SU-DHL-6 (cell line): ENCODE measurements around the gene CHRNA4.

Source experiments
- H2AFZ ChIP-seq: fragments of 200-600 bp; sonication (generic); 2 replicates; pipeline ENCODE4 v1.6.1; 2014; ENCODE audit warnings: low read depth, mild to moderate bottlenecking, moderate library complexity, mixed read lengths, antibody characterized with exemption, low read length; ENCODE audit not compliant: severe bottlenecking
- H3F3A ChIP-seq: fragments of 200-600 bp; shearing (Covaris generic); 2 replicates; pipeline ENCODE4 v1.6.0; 2016; ENCODE audit warnings: antibody characterized with exemption, mild to moderate bottlenecking; ENCODE audit not compliant: insufficient read depth
- H3K27ac ChIP-seq: fragments of 200-600 bp; sonication (generic); 2 replicates; pipeline ENCODE4 v1.5.1; 2016; ENCODE audit warnings: low read depth, mild to moderate bottlenecking, low read length, moderate library complexity, mixed read lengths
- H3K27me3 ChIP-seq: fragments of 200-600 bp; sonication (generic), shearing (Covaris generic); 2 replicates; pipeline ENCODE4 v1.6.0; 2014; ENCODE audit warnings: mild to moderate bottlenecking, low read length
- H3K36me3 ChIP-seq: fragments of 200-600 bp; sonication (generic); 2 replicates; pipeline ENCODE4 v1.6.1; 2014; ENCODE audit warnings: mild to moderate bottlenecking, low read length, mixed read lengths
- H3K4me2 ChIP-seq: fragments of 300-600, 200-600 bp; shearing (Covaris generic), sonication (generic); 2 replicates; pipeline ENCODE4 v1.6.0; 2014; ENCODE audit warnings: low read length, low read depth, mild to moderate bottlenecking; ENCODE audit not compliant: poor library complexity, severe bottlenecking
- H3K4me3 ChIP-seq: fragments of 200-600 bp; sonication (generic); 2 replicates; pipeline ENCODE4 v1.5.1; 2014; ENCODE audit warnings: antibody characterized with exemption, low read length, mild to moderate bottlenecking, mixed read lengths; ENCODE audit not compliant: insufficient read depth, poor library complexity, severe bottlenecking
- H3K79me2 ChIP-seq: fragments of 200-600 bp; sonication (generic); 2 replicates; pipeline ENCODE4 v1.6.1; 2014; ENCODE audit warnings: mild to moderate bottlenecking, low read length, moderate library complexity; ENCODE audit not compliant: insufficient read depth
- H3K9ac ChIP-seq: fragments of 200-600 bp; sonication (generic); 2 replicates; pipeline ENCODE4 v1.7.0; 2014; ENCODE audit warnings: mild to moderate bottlenecking, low read length
- H3K9me2 ChIP-seq: fragments of 200-600 bp; sonication (generic); replicated peaks from 2 replicates; pipeline ENCODE4 v1.6.1; 2014; ENCODE audit warnings: low read length; ENCODE audit not compliant: insufficient read depth
- H3K9me3 ChIP-seq: fragments of 200-600 bp; sonication (generic); 2 replicates; pipeline ENCODE4 v1.6.1; 2014; ENCODE audit warnings: low read length, mixed read lengths; ENCODE audit not compliant: insufficient read depth
- H4K20me1 ChIP-seq: fragments of 200-600 bp; sonication (generic); 2 replicates; pipeline ENCODE4 v1.6.1; 2014; ENCODE audit warnings: low read depth, mild to moderate bottlenecking, antibody characterized with exemption, low read length, moderate library complexity, mixed read lengths
- EZH2phosphoT487 ChIP-seq: fragments of 200-600 bp; sonication (generic), shearing (Covaris generic); conservative IDR thresholded peaks from 2 replicates; pipeline ENCODE4 v1.6.1; 2018; ENCODE audit warnings: mild to moderate bottlenecking, antibody characterized with exemption, low read length, moderate library complexity, mixed read lengths
- TF ChIP-seq, protein P1 (sequence below): fragments of 200-600 bp; sonication (generic); IDR thresholded peaks from one replicate; pipeline ENCODE4 v1.5.1; 2017; ENCODE audit warnings: antibody characterized with exemption, mild to moderate bottlenecking, low read length, moderate library complexity; ENCODE audit not compliant: insufficient read depth, poor library complexity, severe bottlenecking

Gene CHRNA4

DNA sequence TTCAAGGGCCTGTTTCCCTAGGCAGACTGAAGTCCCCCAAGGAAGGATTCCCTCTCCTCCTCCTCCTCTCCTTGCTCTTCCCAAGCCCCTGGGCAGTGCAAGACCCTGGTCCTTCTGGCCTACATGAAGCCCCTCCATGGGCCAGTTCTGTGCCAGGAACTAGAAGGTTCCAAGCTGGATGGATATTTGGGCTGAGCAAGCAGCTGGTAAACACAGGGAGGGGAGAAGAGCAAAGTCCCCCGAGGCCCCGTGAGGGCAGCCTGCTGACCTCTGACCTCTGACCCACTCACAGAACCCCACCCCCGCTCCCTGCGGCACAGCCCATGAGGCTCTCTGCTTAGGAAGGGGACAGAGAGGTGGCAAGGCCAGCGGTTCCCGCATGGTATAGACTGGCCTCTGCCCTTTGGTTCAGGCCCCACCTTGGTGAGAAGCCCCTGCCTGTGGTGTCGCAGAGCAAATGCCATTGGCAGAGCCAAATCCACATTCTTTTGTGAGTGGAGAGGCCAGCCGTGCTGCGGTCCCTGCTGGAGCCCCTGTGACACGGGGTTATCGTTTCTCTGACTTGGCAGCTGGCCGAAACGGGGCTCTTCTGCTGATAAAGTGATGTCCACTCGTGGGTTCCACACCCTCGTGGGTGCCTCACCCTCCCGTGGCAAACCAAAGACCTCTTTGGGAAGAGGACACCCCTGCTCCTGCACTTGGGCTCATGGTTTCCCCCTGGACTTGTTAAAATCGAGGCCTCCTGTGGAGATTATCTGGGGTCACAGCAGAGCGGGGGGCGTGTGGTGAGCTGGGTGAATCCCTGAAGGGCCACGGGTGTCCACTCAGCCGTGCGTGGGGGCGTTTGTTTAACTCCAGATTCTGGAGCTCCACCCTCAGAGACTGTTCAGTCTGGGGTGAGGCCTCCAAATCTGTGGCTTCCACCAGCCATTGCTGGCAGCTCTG, 2.1 kb upstream of the CHRNA4 start:
- TF ChIP-seq, protein P1, sequence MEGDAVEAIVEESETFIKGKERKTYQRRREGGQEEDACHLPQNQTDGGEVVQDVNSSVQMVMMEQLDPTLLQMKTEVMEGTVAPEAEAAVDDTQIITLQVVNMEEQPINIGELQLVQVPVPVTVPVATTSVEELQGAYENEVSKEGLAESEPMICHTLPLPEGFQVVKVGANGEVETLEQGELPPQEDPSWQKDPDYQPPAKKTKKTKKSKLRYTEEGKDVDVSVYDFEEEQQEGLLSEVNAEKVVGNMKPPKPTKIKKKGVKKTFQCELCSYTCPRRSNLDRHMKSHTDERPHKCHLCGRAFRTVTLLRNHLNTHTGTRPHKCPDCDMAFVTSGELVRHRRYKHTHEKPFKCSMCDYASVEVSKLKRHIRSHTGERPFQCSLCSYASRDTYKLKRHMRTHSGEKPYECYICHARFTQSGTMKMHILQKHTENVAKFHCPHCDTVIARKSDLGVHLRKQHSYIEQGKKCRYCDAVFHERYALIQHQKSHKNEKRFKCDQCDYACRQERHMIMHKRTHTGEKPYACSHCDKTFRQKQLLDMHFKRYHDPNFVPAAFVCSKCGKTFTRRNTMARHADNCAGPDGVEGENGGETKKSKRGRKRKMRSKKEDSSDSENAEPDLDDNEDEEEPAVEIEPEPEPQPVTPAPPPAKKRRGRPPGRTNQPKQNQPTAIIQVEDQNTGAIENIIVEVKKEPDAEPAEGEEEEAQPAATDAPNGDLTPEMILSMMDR = no peak
- no peak for TF ChIP-seq EZH2phosphoT487
- no peaks in the 10 kb centered on the region for H4K20me1 ChIP-seq
- no peaks in the 10 kb centered on the region for H3K9me3 ChIP-seq
- H2AFZ ChIP-seq = no peak overlapping the region
- H3K4me3 ChIP-seq = no peak overlapping the region
- H3K36me3 ChIP-seq = no peaks in the 10 kb centered on the region
- no peaks in the 10 kb centered on the region for H3K79me2 ChIP-seq
- no peak overlapping the region for H3K4me2 ChIP-seq
- no peaks in the 10 kb centered on the region for H3K9me2 ChIP-seq
- H3K27ac ChIP-seq = no peak overlapping the region
- no peaks in the 10 kb centered on the region for H3K27me3 ChIP-seq
- H3F3A ChIP-seq = no peaks in the 10 kb centered on the region
- H3K9ac ChIP-seq = no peak overlapping the region

DNA sequence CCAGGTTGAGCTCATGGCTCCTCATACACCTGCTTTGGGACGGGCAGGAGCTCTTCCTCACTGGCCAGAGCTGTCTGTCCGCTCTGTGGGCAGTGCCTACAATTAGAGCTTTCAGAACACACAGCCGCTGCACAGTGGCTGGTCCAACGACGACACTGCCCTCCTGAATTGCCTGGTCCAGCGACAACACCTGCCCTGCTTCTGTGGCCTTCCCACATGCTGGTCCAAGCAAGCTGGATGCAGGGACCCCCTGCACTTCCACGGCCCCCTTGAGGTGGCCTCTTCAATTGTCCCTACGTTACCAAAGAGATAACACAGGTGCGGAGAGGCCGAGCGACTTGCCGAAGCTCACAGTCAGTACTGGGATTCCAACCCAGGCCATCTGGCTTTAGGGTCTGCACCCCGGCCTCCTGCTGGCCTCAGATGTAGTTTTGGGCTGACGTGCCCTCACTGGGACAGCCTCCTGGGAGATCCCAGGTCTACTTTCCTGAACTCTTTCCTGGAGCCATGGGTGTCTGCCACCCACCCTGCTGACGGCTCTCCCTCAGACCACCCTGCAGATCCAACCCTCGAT, 1.4 kb upstream of the CHRNA4 start:
- Histone ChIP-seq H3K9me2 (no peaks in the 10 kb centered on the region), H2AFZ (no peak overlapping the region), H3K27me3 (no peaks in the 10 kb centered on the region), H3K4me3 (no peak overlapping the region), H3K4me2 (no peak overlapping the region), H3K9me3 (no peaks in the 10 kb centered on the region), H4K20me1 (no peaks in the 10 kb centered on the region), H3K36me3 (no peaks in the 10 kb centered on the region), H3F3A (no peaks in the 10 kb centered on the region), H3K79me2 (no peaks in the 10 kb centered on the region), H3K9ac (no peak overlapping the region), H3K27ac (no peak overlapping the region)
- TF ChIP-seq, protein P1 = no peak
- no peak for TF ChIP-seq EZH2phosphoT487

DNA sequence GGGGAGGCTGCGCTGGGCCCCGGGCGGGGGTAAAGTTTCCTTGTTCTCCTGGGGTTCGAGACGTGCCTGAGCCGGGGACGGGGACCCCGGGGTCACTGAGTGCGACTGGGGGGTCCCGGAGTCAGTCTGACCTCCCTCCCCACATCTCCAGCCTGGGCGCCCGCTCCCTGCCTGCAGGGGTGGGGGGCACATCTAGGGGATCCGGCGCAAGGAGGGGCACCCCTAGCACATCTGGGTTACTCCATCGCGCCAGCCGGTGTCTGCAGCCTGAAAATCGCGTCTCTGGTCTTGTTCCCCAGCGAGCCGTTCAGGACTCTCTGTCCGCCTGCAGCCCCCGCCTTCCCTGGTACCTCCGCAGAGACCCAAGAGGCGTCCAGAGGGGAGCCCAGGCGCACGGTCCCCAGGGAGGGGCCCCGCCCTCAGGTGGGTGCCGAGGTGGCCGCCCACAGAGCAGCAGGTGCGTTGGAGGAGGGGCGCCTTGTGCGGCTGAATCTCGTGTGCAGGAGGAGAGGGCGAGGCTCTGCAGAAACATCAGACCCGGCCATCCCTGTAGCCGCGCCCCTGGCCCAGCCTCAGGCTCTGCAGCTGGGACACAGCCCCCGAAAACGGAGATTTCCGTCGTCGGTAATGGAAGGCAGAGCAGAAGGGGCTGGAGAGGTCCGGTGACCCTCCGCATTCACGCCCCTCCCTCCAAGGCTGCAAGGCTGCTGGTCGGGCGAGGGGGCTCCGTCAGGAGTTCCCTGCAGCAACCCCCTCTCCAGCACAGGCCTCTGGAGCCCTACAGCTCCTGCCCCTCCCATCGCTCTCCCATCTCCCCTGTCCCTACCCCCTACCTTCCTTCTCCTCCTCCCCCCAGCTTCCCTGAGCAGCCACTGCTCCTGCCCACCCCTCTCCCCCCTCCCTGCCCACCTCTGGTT, 628 bp upstream of the CHRNA4 start:
- Histone ChIP-seq H3K4me3 (no peak overlapping the region), H3K4me2 (no peak overlapping the region), H3K27me3 (no peaks in the 10 kb centered on the region), H3K27ac (no peak overlapping the region), H3K79me2 (no peaks in the 10 kb centered on the region), H2AFZ (no peak overlapping the region), H4K20me1 (no peaks in the 10 kb centered on the region), H3K9me3 (no peaks in the 10 kb centered on the region), H3K9me2 (no peaks in the 10 kb centered on the region), H3F3A (no peaks in the 10 kb centered on the region), H3K9ac (no peak overlapping the region), H3K36me3 (no peaks in the 10 kb centered on the region)
- TF ChIP-seq, protein P1 = no peak
